ENCODE data around the gene KCNAB2.

The KCNAB2 gene

GRCh38 chr1:6099787-6100765, 54.4 kb downstream of the KCNAB2 start:
- FAIRE-seq: no peak

DNA sequence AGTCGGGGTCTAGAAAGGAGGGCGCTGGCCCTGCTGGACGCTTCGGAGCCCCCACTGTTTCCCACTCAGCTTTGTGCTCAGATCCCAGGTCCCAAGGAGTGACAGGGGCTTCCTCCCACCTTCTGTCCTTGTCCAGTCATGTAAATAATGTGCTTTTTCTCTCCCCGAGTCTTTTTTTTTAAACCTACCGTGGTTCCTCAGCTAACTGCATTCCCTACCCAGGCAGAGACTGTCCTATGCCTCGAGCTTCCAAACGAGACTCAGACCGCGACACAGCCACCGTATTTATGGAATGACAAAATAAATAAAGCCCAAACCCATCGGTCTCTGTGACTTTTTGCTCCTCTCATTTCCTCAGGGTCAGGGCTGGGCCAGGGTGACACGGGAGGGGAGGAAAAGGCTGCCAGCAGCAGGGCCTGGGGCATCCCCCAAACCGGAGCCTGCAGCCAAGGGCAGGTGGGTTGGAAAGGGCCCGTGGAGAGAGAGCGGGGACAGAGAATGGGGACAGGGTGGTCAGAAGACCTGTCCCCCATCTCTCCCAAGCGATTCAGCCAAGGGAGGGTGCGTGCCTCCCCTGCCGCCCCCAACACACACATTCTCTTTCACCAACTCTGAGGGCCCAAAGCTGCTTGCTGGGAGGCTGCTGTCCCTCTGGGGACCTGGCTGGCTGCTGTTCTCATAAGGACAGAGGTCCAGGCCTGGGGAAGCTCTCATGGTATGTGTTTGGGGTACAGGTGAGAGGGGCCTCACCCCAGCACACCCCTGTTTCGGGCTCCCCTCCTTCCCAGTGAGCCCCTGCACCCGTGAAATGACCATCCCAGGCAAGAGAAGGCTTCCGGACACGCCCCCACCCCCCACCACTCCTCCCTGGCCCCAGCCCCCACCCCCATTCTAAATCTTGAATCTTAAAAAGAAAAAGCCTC, 55.4 kb downstream of the KCNAB2 start:
- FAIRE-seq: no peak

GRCh38 chr1:6101826-6102531, 56.3 kb downstream of the KCNAB2 start:
- no peak for FAIRE-seq

- no peak for FAIRE-seq
These were observed 56.8 kb downstream of the KCNAB2 start for GRCh38 chr1:6102532-6102845.

DNA sequence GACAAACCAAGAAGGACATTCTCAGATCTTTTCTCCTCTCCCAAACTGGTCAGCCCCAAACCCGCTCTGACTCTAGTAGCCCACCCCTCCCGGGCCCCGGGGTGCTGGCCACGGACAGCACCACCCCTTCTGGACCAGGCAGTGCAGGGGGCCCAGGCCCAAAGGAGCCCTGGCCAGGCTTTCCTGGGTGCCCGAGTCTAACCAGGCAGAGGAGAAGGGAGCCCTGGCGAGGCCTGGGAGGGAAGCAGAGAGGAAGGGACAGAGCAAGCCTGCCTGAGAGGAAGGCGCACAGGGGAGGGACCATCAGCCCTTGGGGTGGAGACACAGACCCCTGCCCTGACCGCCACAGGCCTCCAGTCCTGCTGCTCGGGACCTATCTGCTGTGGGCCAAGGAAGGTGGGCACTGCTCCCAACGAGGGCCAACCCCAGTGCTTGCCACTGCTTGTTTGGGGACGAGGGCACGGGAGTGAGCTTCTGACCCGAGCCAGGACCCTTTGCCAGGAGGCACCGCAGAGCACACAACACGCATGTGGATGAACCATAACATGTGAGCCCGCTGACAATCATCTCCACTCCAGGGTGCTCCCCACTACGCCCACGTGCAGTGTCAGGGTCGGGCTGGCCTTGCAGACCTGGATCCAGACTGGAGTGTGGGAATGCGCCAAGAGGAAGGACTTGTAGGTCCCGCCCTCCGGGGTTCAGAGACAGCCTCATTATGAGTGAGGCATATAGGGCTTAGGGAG, 57.6 kb downstream of the KCNAB2 start:
- no peak for FAIRE-seq

DNA sequence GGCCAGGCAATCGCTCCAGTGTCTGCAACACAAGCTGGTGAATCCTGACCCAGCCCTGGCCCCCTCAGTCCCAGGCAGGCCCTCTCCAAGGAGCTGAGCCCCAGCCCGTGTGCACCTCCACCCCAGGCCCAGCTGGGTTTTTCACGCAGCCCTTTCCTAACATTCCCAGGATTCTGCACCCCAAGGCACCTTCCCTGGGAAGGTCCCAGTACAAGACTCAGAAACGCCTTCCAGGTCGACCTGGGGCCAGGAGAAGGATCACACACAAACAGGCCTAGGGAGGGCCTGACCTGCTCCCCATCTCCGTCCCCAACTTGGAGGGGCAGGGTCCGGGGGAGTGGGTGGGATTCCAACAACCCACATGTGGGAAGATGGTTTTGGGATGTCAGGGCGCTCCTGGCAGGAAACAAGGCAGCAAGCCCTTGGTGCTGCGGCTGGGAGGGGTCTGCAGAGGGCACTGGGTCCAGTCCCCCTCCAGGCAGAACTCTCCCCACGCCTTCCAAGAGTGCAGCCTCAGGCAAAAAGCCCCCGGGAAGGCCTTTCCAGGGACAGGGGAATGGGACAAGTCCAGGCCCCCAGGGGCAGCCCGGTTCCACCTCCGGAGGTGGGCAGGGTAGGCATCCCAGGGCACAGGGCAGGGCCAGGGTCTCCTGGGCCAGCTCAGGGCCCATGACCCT, 58.3 kb downstream of the KCNAB2 start:
- FAIRE-seq: no peak

- no peak for FAIRE-seq
These were observed 58.9 kb downstream of the KCNAB2 start for GRCh38 chr1:6104631-6105030.

DNA sequence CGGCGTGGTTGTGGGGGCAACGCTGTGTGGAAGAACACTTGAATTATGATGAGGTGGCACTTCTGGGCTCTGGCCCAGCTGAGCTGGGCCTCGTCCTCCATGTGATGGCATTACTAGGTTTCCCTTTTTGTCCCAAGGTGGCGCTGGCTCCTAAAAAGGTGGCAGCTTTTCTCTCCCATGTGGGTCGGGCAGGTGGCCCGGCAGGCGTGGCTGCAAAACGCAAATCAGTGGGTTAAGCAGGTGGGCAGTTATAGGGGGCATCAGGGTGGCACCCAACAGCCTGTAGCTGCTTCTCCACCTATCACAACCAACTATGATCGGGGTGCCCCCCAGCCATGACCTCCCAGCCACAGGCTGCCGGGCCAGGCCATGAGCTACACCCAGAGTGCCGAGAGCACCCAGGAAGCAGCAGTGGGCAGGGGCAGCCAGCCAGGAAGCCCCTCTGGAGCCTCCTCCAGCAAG, 59.6 kb downstream of the KCNAB2 start:
- no peak for FAIRE-seq

DNA sequence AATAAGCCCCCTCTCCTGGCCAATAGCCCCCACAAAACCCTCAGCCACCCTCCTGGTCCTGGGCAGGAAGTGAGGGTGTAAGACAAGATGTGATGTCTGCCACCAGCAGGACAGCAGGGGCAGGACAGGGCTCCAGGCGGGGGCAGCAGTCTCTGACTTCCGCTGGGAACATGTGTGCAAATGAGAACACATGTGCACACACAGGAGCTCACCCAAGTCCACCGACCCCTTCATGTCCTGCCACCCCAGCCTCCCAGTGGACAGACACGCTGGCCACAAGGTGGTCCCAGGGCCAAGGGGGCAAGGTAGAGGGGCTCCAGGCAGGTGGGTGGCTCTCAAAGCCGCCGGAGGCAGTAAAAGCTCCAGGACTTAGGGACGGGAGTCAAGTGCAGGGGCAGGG, 60.1 kb downstream of the KCNAB2 start:
- no peak for FAIRE-seq

DNA sequence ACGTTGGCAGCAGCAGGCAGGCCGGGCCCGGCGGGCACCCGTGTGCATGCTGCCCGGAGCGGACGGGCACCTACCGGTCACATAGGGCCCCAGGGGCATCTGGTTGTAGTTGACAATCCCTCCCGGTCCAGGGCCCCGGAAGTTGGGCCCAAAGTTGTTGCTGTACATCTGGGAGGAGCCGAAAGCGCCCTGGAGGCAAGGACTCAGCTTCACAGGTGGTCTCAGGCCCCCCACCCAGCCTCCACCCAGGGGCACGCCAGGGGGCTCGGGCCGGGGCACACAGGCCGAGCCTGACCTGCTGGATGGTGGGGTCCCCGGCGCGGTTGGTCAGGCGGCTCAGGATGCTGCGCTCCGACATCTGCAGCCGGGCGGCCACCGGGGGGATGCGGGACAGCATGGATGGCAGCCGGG, 60.6 kb downstream of the KCNAB2 start:
- FAIRE-seq: no peak

GRCh38 chr1:6106977-6107376, 61.3 kb downstream of the KCNAB2 start:
- no peak for FAIRE-seq

DNA sequence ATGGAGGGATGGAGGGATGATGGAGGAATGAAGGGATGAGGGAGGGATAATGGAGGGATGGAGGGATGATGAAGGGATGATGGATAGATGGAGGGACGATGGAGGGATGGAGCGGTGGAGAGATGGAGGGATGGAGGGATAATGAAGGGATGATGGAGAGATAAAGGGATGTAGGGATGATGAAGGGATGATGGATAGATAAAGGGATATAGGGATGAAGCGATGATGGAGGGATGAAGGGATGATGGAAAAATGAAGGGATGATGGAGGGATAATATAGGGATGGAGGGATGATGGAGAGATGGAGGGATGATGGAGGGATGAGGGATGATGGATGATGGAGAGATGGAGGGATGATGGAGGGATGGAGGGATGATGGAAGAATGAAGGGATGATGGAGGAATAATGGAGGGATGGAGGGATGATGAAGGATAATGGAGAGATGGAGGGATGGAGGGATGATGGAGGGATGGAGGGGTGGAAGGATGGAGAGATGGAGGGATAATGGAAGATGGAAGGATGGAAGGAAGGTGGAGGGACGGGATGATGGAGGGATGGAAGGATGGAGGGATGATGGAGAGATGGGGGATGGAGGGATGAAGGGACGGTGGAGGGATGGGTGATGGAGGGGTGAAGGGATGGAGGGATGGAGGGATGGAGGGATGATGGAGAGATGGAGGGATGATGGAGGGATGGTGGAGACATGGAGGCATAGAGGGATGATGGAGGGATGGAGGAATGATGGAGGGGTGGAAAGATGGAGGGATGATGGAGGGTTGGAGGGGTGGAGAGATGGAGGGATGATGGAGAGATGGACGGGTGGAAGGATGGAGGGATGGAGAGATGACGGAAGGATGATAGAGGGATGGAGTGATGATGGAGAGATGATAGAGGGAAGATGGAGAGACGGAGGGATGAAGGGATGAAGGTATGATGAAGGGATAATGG, 62.0 kb downstream of the KCNAB2 start:
- no peak for FAIRE-seq

- FAIRE-seq: no peak
These were observed 62.8 kb downstream of the KCNAB2 start for GRCh38 chr1:6108476-6108875.

DNA sequence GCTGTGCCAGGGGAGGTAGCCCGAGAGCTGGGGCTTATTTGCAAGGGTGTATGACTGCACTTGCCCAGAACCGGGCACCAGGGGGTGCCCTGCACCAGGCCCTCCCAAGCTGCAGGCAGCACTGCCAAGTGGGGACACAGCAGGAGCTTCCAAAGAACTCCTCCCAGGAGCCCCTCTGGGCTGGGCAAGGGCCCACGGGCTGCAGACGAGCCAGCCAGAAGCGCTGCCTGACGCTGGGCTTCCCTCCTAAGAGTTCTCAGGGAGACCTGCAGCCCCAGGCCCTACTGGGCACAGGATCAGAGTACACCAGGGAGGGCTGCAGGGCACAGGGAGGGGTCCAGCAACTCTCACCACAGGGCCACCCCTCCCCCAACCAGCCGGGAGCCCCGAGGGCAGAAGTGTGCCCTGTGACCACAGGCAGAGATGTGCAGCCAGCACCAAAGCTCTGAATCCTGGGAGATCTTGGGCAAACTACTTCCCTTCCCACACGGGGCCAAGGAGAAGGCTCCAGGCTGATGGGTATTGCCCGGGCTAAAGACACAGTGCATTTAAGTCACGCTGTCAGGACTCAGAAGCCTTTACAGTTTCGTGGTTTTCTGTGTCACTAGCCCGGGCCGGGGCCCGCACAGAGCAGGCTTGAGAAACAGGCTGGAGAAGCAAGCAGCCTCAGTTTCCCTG, 63.4 kb downstream of the KCNAB2 start:
- no peak for FAIRE-seq

GRCh38 chr1:6109688-6110087, 64.0 kb downstream of the KCNAB2 start:
- no peak for FAIRE-seq

DNA sequence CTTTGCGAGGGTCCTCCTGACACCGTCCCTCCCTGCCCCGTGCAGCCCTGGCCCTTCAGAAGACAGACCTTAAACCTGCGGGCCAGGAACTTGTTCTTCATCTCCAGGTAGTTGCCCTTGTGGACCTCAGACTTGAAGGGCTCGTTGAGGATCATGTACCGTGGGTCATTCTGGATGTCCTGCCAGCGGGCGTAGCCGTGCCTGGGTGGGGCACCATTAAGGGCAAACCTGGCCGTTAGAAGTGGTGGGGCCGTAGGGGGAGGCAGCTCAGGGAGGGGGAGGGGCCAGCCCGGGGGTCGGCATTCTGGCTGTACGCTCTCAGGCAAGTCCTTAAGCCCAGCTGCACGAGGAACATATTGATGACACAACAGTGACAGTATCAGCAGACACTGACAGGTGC, 64.6 kb downstream of the KCNAB2 start:
- no peak for FAIRE-seq

DNA sequence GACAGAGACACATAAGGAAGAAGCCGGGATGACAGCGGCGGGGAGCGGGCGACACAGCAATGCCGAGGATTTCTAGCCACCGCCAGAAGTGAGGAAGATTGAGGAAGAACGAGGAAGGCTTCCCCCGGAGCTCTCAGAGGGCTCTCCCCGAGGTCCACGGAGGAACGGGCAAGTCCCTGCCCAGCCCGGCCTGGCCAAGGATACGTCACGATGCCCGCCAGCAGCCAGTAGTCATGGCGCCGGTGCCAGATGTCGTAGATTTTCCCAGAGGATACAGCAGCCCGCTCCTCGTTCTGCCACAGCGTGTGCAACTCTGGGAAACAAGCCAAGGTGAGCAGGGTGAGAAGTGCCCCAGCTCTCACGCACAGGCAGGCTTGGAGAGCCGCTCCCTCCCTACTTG, 65.9 kb downstream of the KCNAB2 start:
- FAIRE-seq: no peak

DNA sequence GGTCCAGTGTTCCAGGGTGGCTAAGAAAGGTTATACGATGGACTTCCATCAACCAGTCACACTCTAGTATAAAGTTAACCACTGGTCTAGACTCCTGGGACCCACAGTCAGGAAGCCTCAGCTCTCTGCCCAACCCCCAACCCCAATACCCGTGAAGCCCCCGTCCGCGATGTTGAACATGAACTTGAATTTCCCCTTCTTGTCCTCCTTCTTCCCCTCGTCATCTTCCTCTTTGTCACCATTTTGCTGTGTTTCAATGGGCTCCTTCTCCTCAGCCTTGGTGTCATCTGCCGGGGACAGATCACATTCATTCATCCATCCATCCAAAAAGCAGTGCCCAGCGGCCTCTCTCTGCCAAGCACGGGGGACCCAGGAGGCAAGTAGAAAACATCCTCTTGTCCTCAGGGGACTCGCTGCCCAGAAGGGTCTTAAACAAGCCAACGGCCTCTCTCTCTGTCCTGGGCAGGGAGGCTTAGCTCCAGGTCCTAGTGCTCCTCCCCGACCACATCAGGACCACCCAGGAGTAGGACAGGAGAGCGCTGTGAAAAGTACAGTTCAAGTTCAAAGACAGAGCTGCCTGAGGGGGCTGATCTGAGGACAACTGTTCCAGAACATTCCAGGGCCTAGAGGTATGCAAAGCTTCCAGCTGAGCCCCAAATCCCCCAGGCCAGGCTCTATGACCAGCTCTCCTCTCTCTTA, 66.5 kb downstream of the KCNAB2 start:
- FAIRE-seq: no peak

DNA sequence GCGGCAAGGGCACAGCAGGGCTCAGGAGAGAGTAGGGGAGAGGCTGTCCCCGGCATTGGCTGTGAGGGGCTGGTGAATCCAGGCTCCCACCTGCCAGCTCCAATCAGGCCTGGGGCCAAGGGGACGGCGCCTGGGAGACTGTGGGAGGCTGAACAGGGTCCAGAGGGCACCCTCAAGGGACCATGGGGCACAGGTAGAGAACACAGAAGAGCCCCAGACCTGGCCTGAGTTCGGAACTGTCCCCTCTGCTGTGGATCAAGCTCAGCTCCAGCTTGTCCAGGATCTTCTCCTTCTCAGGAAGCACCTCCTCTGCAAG, 67.0 kb downstream of the KCNAB2 start:
- no peak for FAIRE-seq

GRCh38 chr1:6113116-6113515, 67.4 kb downstream of the KCNAB2 start:
- FAIRE-seq: no peak
